ENCODE results near the gene ZNF518B.

- TF ChIP-seq CHD2 (IDR thresholded peaks at IDR 0.05; ENCODE audit: low read length, partially characterized antibody) (no peak), CTCF (IDR thresholded peaks at IDR 0.05) (no peak), POLR2A (IDR thresholded peaks at IDR 0.05; ENCODE audit: low read length) (no peak), MAFK (IDR thresholded peaks at IDR 0.05; ENCODE audit: partially characterized antibody) (no peak), CBX2 (IDR thresholded peaks at IDR 0.05; ENCODE audit: borderline replicate concordance, low read depth) (no peak), CEBPB (IDR thresholded peaks at IDR 0.05) (no peak), POLR2AphosphoS2 (conservative IDR thresholded peaks at IDR 0.05; ENCODE audit: low read length) (no peak)
Measured at GRCh38 chr4:10461850-10462400, 4.7 kb upstream of the ZNF518B start.
